GM21447 (cell line): Measurements from ENCODE around the gene GRK2.
"Not testable (repeated sequence)": the region's sequence is repeated elsewhere in the genome, so short reads cannot be mapped to it uniquely, and the experiment has no call there.

ENCODE experiments used
- ATAC-seq: cut with Tn5 transposase; IDR thresholded peaks from one replicate; pipeline ENCODE4 v1.9.1; 2021; ENCODE audit not compliant: unreplicated experiment

Gene GRK2

DNA sequence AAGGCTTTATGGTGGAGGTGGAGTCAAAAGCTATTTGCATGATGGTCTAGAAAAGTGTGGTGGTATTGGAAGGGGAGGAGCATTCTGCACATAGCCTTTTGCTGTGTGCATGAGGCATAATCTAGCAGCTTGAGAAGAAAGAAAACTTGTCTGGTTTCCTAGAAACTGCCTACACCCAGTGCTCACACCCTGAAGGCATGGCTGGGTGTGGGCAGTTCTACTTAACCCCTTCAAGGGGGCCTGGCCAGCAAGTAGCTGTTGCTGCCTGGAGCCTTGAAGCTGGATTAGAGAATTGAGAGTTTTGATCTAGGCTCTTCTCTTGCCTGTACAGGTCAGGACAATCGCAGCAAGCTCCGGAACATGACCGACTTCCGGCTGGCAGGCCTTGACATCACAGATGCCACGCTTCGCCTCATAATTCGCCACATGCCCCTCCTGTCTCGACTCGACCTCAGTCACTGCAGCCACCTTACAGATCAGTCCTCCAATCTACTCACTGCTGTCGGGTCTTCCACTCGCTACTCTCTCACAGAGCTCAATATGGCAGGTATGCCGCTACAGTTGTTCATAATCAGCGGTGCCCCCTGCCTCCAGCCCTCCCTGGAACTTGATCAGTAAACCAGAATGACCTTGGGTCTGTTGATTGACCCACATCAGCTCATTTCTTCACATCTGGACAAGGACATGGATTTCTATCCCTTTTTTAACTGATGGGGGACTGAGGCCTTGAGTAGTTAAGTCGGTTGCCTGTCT, 12.2 kb upstream of the GRK2 start:
- no peak for ATAC-seq

DNA sequence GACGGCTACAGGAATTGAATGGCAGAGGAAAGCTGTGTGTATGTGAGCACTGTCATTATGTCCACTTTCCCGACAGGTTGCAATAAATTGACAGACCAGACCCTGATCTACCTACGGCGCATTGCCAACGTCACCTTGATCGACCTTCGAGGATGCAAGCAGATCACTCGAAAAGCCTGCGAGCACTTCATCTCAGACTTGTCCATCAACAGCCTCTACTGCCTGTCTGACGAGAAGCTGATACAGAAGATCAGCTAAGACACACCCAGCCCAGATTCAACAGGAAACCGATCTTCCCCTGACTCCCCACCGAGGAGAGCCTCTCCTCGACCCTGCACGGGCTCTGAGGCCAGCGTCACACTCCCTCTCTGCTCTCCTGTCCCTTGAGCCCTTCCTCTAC, 11.5 kb upstream of the GRK2 start:
- no peak for ATAC-seq

DNA sequence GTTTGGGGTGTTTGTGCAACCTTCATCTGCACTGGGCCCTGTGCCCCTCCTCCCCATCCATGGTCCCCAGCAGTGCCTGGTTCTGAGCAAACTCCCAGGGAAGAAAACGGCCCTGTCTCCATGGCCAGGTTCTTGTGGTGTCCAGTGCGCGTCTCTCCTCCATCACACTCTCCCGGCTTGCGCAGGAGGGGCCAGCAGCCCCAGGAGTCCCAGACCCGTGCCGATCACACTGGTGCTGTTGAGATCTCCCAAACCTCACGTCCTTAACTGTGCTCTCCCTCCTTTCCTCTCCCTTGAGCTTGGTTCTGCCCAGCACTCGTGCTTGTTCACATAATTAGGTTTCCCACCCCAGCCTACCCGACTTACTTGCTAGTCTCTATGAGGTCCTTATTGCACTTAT, 10.9 kb upstream of the GRK2 start:
- ATAC-seq = no peak

DNA sequence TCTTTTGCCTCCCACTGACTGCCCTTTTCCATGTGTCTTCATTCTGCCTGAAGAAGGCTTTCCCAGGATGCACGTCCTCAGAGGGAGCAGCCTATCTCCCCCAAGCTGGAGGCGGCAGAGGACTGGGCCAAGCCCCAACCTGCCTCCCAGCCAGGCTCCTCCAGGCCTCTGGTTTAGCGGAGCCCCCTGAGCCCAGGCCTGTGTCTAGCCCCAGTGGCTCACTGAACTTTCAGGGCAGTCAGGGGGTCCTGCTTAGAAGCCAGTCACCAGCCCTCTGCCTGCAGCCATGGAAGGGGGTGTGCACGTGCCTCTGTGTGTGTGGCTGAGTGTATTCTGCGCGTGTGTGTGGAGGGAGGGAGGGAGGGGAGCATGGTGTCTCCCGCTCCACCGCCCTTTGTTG, 10.4 kb upstream of the GRK2 start:
- no peak for ATAC-seq

DNA sequence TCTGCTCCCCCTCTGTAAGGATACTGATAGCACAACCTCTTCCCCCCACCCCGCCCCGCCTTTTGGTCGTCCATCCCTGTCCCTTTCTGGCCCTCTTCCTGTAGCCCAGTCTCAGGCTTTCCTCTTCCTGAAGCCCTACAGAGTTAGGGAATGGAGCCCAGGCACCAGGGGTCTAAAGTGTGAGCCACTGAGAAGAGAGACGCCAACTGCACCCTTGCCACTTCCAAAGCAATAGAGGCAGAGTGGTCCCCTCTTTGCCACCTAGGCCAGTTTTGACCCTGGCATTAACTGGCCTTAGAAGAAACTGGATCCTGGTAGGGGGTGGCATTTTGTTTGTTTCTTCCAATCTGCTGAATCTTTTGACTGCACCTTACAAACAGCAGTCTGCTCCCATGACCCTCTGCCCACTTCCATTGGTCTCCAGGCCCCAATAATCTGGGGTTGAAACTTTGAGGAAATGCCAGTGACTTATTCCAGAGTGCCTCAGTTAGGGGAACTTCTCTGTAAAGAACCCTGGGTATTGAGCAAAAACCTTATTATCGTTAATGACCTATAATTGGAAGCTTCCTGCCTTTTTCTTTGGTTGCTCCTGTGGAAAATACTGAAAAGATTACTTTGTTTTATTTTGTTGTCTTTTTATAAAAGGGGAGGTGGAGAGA, 9.7 kb upstream of the GRK2 start:
- ATAC-seq = no peak

DNA sequence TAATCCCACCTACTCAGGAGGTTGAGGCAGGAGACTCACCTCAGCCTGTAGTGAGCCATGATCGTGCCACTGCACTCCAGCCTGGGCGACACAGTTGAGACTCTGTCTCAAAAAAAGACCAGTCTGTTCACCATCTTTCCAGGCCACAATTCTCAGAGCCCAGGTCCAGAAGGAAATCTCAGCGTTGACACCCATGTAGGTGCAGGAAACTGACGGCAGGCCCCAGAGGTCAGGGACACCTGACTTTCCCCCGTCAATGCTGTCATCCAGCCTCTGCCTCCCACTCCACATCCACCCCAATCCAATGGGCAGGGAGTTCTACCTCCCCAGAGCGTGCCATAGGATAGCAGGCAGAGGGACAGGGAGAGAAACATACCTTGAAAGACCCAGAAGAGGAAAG, 5.9 kb upstream of the GRK2 start:
- ATAC-seq = no peak

DNA sequence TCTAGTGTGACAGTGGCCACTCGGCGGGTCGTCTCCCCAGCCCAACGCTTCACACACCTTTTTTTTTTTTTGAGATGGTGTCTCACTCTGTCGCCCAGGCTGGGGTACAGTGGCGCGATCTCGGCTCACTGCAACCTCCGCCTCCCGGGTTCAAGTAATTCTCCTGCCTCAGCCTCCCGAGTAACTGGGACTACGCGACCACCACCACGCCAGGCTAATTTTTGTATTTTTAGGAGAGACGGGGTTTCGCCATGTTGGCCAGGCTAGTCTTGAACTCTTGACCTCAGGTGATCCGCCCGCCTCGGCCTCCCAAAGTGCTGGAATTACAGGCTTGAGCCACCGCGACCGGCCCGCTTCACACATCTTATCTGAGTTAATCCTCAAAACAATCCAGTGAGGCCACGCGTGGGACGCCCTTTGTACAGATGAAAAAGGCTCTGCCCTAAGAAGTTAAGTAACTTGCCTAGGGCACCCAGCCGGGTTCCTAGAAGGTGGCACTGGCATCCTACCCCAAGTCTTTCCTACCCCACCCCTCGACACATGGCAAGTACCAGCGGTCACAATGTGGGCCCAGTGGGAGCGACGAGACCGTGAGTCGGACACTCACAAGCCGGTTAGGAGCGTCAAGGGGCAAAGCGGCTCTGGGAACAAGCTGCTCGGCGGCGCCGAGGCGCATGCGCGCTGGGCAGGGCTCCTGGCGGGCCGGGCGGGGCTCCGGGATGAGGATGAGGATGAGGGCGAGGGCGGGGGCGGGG, 5.2 kb upstream of the GRK2 start:
- not testable (repeated sequence) for ATAC-seq

DNA sequence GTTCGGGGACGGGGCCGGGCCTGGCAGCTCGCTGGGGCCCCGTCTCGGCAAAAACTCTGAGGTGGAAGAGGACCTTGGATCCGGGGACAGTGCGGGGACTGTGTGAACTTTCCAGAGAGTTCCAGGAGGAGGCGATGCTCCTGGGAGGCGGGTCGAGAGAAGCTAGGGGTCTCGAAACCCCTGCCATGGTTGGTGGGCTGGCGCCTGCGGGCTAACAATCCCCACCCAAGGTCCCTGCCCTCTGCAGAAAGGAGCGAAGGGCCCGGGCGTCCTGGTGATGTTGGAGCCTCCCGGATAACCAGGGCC, 4.7 kb upstream of the GRK2 start:
- no peak for ATAC-seq

DNA sequence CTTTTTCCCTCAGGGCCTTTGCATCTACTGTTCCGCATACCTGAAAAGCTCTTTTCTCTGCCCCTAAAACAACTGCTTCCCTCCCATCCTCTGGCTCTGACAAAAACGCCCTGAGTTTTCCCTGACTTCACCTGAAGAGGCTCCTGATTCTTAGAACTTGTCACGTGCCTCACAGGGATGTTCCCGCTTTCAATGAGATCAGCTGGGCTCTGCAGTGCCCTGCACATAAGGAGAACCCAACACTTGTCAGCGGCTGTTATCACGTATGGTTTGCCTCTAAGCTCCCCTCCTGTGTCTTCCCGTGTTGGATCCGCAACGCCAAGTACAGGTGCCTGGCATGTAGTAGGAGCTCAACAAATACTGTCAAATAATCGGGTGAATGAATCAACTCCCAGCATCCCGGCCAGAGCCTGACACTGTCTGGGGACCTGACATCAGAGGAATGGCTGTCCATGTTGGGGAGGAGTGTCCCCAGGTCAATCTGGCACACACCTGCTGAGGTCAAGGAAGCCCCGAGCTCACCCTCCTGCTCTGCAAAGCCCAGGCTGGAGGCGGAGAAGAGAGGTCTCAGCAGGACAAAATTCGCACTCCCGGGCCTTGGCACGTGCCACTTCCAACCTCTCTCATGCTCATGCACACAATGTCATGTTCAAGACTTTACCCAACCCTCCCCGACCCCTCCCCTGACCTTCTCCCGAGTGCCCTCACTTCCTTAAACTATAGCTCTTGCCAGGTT, 4.2 kb upstream of the GRK2 start:
- no peak for ATAC-seq

DNA sequence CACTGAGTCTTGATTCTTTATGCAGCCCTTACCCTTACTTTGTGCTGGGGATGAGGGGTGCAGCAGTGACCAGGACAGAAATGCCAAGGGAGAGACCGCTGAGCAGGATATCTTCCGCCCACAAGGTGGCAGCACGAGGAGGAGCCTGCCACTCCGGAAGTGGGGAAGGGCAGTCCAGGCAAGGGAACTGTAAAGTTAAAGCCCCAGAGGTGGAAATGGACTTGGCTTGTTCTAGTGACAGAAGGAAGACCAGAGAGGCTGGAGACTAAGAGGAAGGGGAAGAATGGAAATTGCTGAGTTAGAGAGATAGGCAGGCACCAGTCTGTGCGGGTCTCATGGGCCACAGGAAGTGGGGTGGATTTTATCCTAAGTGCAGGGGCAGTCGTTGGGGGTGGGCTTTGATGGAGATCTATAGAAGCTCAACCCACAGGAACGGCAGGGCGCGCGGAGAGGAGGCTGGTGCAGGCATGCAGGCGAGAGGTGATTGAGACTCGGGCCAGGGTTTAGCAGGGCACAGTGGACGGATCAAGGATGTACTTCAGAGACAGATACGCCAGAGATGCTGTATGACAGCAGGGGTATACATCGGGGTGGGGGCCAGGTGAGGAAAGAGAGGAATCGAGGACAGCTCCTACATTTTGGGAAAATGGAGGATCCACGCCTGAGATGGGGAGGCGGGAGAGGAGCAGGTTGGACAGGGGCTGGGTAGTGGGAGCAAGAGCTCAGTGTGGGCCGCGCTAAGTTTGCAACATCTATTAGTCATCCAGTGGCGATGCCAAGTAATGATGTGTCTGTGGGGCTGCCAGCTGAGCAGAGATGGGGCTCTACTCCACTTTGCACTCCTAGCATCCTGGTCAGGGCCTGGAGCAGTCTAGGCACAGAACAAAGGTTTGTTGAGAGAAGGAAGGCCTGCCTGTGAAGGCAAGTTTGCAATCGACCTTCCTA, 3.3 kb upstream of the GRK2 start:
- no peak for ATAC-seq

DNA sequence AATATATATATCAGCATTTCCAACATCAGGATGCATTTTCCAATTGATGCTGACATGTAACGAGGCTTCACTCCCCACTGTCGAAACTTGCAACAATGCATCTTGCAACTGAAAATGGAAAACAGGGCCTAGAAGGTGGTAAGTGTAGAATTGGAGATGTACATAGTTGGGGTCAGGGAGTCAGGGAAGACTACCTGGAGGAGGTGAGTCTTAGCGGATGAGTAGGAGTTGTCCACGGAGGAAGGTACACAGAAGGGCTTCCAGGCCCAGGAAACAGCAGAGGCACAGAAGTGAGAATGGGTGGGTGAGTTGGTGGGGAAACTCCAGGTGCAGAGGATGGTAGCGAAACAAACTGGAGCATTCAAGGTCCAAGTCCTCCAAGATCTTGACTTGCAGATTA, 2.0 kb upstream of the GRK2 start:
- no peak for ATAC-seq

DNA sequence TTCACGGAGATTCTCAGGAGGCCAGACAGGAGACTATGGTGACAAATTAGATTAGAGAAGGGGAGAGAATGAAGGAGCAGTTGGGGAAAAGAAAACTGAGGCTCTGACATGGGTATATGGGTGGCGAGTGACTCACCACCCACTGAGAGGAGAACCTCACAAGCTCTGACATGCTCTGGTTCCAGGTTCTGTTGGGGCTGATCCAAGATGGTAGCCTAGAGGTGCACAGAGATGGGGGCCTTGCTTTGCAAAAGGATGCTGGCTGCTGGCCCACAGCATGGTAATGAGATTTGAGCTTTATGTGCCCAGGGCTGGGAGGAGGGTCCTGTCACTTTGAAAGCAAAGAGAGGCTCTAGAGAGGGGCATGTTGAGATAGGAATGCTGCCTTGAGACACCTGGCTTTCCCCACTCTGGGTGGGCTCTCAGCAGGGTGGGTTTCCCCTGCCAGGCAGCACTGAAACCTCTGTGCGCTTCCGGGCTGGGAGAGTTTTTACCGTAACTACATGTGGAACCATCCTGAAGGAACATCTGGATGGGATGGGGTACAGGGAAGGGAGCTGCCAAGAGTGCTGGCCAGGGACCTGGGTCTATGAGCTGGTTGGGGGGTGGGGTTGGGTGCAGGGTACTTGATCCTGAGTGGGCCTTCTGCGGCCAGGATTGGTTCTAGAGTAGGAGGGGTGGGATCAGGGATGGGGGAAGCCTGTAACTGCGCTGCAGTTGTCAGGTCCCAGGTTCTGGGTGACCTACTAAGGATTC, 1.2 kb upstream of the GRK2 start:
- ATAC-seq = no peak

DNA sequence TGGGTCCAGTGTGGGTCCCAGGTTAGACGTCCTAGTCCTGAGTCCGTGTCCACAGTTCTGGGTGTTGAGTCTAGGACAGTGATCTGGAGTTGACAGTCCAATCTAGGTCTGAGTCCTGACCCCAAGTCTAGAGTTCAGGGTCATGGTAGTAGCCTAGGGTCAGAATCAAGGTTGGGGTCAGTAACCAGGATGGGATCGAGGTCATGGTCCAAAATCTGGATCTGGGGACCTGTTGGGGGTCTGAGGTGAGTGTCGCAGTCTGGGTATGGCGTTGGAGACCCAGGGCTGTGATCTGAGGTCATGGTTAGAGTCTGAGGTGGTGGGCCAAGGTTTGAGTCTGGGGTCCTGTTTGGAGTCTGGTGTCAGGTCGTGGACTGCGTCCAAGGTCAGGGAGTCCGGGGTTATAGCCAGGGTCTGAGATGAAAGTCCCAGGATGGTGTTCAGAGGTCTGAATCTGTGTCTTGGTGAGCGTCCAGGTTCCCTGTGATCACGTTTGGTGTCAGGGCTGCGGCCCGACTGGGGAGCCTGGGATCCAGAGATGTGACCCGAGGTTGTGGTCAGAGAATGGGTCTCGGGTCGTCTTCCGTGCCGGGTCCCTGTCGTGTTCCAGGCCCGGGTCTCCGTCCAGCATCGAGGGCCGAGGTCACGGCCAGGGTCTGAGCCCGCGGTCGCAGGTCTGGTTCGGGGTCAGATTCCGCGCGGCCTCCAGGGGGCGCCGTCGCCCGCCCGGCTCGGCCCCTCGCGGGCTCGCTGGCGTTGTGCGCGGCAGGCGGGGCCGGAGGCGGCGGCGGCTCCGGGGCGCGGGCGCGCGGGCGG, 432 bp upstream of the GRK2 start:
- no peak for ATAC-seq

DNA sequence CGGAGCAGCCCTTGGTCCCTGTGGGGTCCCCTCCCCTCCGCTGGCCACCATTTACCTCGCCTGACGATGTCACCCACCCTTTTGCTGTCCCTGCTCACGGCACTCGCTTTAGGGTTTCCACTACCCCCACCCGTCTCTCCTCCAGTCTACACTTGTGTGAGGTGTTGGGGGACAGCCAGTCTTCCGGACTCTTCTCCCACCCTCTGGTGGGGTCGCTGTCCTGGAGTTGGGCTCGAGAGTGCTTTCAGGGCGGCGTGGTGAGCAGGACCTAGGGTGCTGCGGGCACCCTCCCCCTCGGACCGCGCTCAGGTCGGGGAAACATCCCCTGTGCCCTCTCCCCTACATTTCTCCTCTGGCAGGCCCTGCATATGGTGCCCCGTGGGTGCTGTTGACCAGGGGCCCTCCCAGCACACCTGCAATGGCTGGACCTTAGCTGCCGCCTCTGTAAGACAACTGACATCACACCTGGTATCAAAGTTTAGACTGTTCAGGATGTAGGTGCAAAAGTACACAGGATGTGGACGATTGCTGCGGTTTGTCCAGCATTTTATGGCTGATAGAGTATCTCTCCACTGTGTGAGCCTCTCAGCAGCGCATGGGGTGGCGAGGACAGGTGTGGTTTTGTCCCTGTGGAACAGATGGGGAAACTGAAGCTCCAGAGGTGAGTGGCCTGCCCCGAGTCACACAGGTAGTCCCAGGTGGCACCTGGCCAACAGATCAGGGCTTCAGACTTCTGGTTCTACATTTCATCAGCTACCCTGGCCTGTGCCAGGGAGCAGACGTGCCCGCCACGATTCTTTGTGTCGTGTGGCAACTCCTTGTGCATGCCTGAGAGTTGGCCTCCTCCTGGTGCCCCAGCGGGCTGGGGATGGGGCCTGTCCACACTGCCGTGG, 1.2 kb downstream of the GRK2 start:
- no peak for ATAC-seq

DNA sequence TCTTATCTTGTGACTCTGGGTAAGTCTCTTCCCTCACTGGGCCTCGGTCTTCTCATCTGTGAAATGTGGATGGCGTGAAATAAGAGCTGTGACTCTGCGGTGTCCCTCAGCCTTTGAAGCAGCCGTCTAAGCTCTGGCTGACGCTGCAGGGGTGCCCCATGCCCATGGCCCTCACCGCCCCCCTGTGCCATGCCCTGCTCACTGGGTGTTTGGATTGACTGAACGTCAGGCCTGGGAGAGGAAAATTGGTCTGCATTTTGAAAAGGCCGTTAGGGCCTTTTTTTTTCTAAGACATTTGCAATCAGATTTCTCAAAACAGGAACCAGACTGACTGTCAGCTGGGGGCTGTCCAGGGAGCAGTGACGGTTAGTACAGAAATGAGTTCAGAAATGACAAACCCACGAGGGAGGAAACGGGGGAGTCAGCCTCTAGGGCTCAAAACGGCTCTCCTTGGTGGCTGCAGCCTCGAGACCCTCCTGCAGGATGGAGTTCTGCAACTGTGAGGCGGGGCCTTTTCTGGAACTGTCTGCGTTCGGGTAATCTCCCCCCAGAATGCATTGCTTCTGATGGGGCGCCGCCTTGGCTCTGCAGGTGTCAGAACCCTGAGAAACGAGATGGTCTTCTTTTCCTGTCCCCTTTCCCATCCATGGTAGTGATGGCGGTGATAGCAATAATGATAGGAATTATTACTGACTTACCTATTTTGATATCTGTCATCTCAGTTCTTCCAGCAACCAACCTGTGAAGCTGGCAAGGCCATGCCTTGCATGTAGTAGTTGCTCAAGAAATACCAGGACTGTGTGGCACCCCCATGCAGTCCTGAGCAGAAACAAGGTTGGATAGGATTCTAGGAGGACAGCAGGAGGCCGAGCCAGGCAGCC, 2.0 kb downstream of the GRK2 start:
- peak; percentile 53 for ATAC-seq

DNA sequence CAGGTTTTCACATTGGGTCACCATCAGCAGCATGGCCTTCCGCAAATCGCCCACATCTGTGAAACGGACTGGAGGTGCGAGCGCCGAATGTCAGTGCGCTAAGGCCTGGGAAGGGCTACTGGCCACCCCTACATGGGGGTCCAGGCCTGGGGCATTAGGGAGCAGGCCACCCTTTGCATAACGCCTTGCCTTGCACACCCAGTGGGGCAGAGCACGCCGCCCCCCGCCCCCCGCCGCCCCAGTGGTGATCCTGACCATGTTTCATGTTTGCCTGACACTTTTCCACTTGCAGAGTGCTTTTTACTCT, 2.6 kb downstream of the GRK2 start:
- ATAC-seq = no peak
